GM18498 (cell line): ENCODE data around the gene NTN3.
"Not testable (repeated sequence)": the region's sequence is repeated elsewhere in the genome, so short reads cannot be mapped to it uniquely, and the experiment has no call there.

ENCODE experiments used
- ATAC-seq: cut with Tn5 transposase; IDR thresholded peaks from one replicate; pipeline ENCODE4 v1.9.1; 2021; ENCODE audit warnings: mild to moderate bottlenecking, moderate library complexity; ENCODE audit not compliant: unreplicated experiment

NTN3 gene

GRCh38 chr16:2439598-2439997 is 31.5 kb upstream of the NTN3 start:
- ATAC-seq, result no peak

- ATAC-seq, result not testable (repeated sequence)
These were observed 29.8 kb upstream of the NTN3 start for GRCh38 chr16:2441143-2441804.

GRCh38 chr16:2443555-2443954 is 27.5 kb upstream of the NTN3 start:
- ATAC-seq, result no peak

GRCh38 chr16:2447920-2448583 is 23.0 kb upstream of the NTN3 start:
- no peak for ATAC-seq

- ATAC-seq, result no peak
These were observed 22.0 kb upstream of the NTN3 start for GRCh38 chr16:2449118-2449517.

GRCh38 chr16:2450535-2450934 is 20.6 kb upstream of the NTN3 start:
- no peak for ATAC-seq

- ATAC-seq, result no peak
These were observed 20.1 kb upstream of the NTN3 start for GRCh38 chr16:2450975-2451381.

GRCh38 chr16:2451851-2452320 is 19.2 kb upstream of the NTN3 start:
- ATAC-seq, result no peak

- ATAC-seq, result no peak
These were observed 18.4 kb upstream of the NTN3 start for GRCh38 chr16:2452650-2453049.

- no peak for ATAC-seq
These were observed 15.8 kb upstream of the NTN3 start for GRCh38 chr16:2455081-2455845.

- ATAC-seq, result no peak
These were observed 14.4 kb upstream of the NTN3 start for GRCh38 chr16:2456551-2457153.

- ATAC-seq, result no peak
These were observed 13.8 kb upstream of the NTN3 start for GRCh38 chr16:2457267-2457666.

GRCh38 chr16:2457946-2458345 is 13.2 kb upstream of the NTN3 start:
- ATAC-seq, result no peak

GRCh38 chr16:2458887-2459646 is 12.0 kb upstream of the NTN3 start:
- ATAC-seq, result no peak

- peak; percentile 90 for ATAC-seq
These were observed 11.3 kb upstream of the NTN3 start, which contains the start of gene TEDC2 for GRCh38 chr16:2459647-2460390. TEDC2 (plus strand) TSS chr16:2460109; CDS start chr16:2460145, 36 bp downstream.

GRCh38 chr16:2460391-2460713 is 10.7 kb upstream of the NTN3 start:
- no peak for ATAC-seq

- no peak for ATAC-seq
These were observed 10.2 kb upstream of the NTN3 start for GRCh38 chr16:2460916-2461315.

GRCh38 chr16:2462031-2462866 is 8.8 kb upstream of the NTN3 start:
- ATAC-seq, result no peak

GRCh38 chr16:2464333-2464732 is 6.8 kb upstream of the NTN3 start:
- ATAC-seq, result no peak
